Gastrocnemius medialis (tissue), 4 donors: ENCODE measurements around the gene TAF3. TPM values are rescaled to one million over a fixed set of nuclear protein-coding genes. Genes with fewer than 3 reads are reported as not detected.

Source experiments
- ATAC-seq, 2 donors: fragments of 150-250 bp; one replicate each; pipeline ENCODE4 v1.9.1; 2016
- DNase-seq, 2 donors: peaks; one replicate each; pipeline ENCODE4 v3.0.0-alpha.2; 2019
- H3K27ac ChIP-seq, 4 donors: fragments of 200-600 bp; sonication (generic); 1 replicate in 1 of 4; 2 replicates in 3 of 4; pipeline ENCODE4 v1.5.1; 2016 to 2018; ENCODE audit warnings: mild to moderate bottlenecking in 2 of 4, moderate library complexity in 1 of 4
- H3K27me3 ChIP-seq, 3 donors: fragments of 200-600 bp; sonication (generic) in 2 of 3; 1 replicate in 1 of 3; 2 replicates in 2 of 3; pipeline versions ENCODE4 v1.5.1 to v1.6.0; 2016 to 2019; ENCODE audit warnings: mild to moderate bottlenecking in 1 of 3, moderate library complexity in 1 of 3
- H3K36me3 ChIP-seq, 2 donors: fragments of 200-600 bp; sonication (generic) in 1 of 2; one replicate each; pipeline ENCODE4 v1.5.1; 2017 to 2018
- H3K4me1 ChIP-seq, 2 donors: fragments of 200-600 bp; sonication (generic) in 1 of 2; one replicate each; pipeline ENCODE4 v1.5.1; 2016 to 2017; ENCODE audit warnings: mild to moderate bottlenecking in 2 of 2
- H3K4me3 ChIP-seq, 4 donors: fragments of 200-600 bp; sonication (generic) in 3 of 4; 1 replicate in 1 of 4; 2 replicates in 3 of 4; pipeline ENCODE4 v1.5.1; 2016 to 2019; ENCODE audit warnings: mild to moderate bottlenecking in 2 of 4
- H3K9me3 ChIP-seq, 3 donors: fragments of 200-600 bp; sonication (generic) in 2 of 3; 1 replicate in 1 of 3; 2 replicates in 2 of 3; pipeline ENCODE4 v1.5.1; 2016 to 2019
- POLR2A ChIP-seq, 2 donors: fragments of 450-650 bp; IDR thresholded peaks; one replicate each; pipeline ENCODE4 v1.6.1; 2017; ENCODE audit warnings: antibody characterized with exemption in 2 of 2, mild to moderate bottlenecking in 2 of 2, moderate library complexity in 2 of 2
- in situ Hi-C, 4 donors: fragments of 200-750 bp; cut with MboI; loops; one replicate each; pipeline versions ENCODE4 v1.15.0 to v1.8.0; 2017; ENCODE audit warnings: low sequenced_read_pairs in 4 of 4
- intact Hi-C: fragments of 100-400 bp; cut with DNase I; formaldehyde crosslinking; loops from one replicate; pipeline ENCODE4 v1.15.1; 2023; ENCODE audit warnings: low total_unique reads
- total RNA-seq, 4 donors: library from RNA; depleted of rRNA; stranded (reverse); fragments of >200 nt; gene quantifications; one replicate each; pipeline versions ENCODE4 v1.1.0 to v1.2.3, GENCODE V29; 2016
- TF ChIP-seq, protein P1 (sequence below), 5 experiments: fragments of 450-650 bp in 3 of 5; fragments of 200-600 bp in 2 of 5; sonication (generic) in 2 of 5; IDR thresholded peaks in 4 of 5; conservative IDR thresholded peaks in 1 of 5; 1 replicate in 4 of 5; 2 replicates in 1 of 5; pipeline ENCODE4 v1.5.1; 2016 to 2019; ENCODE audit warnings: antibody characterized with exemption in 5 of 5, mild to moderate bottlenecking in 3 of 5, moderate library complexity in 3 of 5

TAF3 gene
- total RNA-seq, 4 donors from 2014 or later = 5.0 to 14.8 (median 9.6) TPM

- intact Hi-C loops (no loop called here), in situ Hi-C loops (no loop called here)
- TF ChIP-seq, protein P1, sequence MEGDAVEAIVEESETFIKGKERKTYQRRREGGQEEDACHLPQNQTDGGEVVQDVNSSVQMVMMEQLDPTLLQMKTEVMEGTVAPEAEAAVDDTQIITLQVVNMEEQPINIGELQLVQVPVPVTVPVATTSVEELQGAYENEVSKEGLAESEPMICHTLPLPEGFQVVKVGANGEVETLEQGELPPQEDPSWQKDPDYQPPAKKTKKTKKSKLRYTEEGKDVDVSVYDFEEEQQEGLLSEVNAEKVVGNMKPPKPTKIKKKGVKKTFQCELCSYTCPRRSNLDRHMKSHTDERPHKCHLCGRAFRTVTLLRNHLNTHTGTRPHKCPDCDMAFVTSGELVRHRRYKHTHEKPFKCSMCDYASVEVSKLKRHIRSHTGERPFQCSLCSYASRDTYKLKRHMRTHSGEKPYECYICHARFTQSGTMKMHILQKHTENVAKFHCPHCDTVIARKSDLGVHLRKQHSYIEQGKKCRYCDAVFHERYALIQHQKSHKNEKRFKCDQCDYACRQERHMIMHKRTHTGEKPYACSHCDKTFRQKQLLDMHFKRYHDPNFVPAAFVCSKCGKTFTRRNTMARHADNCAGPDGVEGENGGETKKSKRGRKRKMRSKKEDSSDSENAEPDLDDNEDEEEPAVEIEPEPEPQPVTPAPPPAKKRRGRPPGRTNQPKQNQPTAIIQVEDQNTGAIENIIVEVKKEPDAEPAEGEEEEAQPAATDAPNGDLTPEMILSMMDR (IDR thresholded peaks at IDR 0.05 in 4 of 5, conservative IDR thresholded peaks at IDR 0.05 in 1 of 5) = no peak
- TF ChIP-seq POLR2A (IDR thresholded peaks at IDR 0.05) = no peak
- Histone ChIP-seq H3K27me3 (no peaks in the 10 kb centered on the region), H3K36me3 (peaks cover 0 to 89% of the 10 kb centered on the region in 2 donors), H3K9me3 (no peaks in the 10 kb centered on the region), H3K4me1 (peaks cover 4 to 6% of the 10 kb centered on the region in 2 donors), H3K27ac (no peak overlapping the region), H3K4me3 (no peak overlapping the region)
- ATAC-seq (no peak), DNase-seq (no peak)
Observed at GRCh38 chr10:7802606-7803005, 15.7 kb upstream of the TAF3 start.

DNA sequence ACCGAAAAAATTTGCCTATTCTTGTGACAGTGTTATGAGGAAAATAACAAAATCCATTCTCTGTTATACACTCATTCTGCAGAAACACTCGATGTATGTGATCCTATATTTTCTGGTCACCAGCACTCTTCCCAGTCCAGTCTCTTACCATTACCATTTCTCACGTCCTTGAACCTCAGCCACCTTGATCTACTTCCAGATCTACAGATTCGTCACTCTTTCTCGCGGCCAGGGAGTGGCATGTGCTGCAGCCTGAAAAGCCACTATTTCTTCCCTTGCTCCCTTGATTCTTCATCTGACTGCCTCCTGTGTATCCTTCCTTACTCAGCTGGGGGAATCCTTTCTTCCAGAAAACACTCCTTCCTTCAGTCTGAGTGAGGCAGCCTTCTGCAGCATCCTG, 14.1 kb upstream of the TAF3 start:
- ATAC-seq (no peak), DNase-seq (no peak)
- in situ Hi-C loops = no loop called here
- H3K9me3 ChIP-seq = no peaks in the 10 kb centered on the region
- H3K4me1 ChIP-seq = no peaks in the 10 kb centered on the region
- TF ChIP-seq, protein P1 (IDR thresholded peaks at IDR 0.05 in 4 of 5, conservative IDR thresholded peaks at IDR 0.05 in 1 of 5) = no peak
- no peak for TF ChIP-seq POLR2A (IDR thresholded peaks at IDR 0.05)
- H3K27me3 ChIP-seq = no peaks in the 10 kb centered on the region
- H3K27ac ChIP-seq = no peak overlapping the region
- H3K4me3 ChIP-seq = no peak overlapping the region
- intact Hi-C loops = no loop called here
- peaks cover 0 to 91% of the 10 kb centered on the region in 2 donors for H3K36me3 ChIP-seq

DNA sequence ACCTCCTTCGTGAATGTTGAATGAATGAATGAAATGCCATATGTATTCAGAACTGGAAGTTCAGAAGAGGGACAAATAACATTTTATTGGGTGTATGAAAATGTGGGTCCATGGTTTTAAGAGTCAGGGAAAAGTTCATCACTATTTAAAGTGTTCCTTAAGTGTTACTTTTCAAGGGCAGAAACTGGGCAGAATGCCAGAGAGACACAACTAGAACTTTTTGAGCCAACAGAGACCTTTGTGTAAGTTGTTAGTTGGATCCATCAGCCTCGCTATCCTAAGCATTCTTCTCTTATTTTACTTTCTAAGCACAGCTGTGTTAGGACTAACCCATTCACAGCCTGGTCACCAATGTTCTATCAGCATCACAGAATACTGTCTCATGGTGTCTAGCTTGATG, 13.6 kb upstream of the TAF3 start:
- ATAC-seq = no peak
- H3K4me3 ChIP-seq = no peak overlapping the region
- no peaks in the 10 kb centered on the region for H3K27me3 ChIP-seq
- H3K4me1 ChIP-seq = no peaks in the 10 kb centered on the region
- peaks cover 0 to 85% of the 10 kb centered on the region in 2 donors for H3K36me3 ChIP-seq
- intact Hi-C loops (no loop called here), in situ Hi-C loops (no loop called here)
- no peaks in the 10 kb centered on the region for H3K9me3 ChIP-seq
- no peak for DNase-seq
- no peak overlapping the region for H3K27ac ChIP-seq
- TF ChIP-seq POLR2A (IDR thresholded peaks at IDR 0.05) = no peak
- TF ChIP-seq, protein P1 (IDR thresholded peaks at IDR 0.05 in 4 of 5, conservative IDR thresholded peaks at IDR 0.05 in 1 of 5) = no peak

GRCh38 chr10:7808686-7809267, 9.5 kb upstream of the TAF3 start:
- in situ Hi-C loops = no loop called here
- H3K9me3 ChIP-seq = no peaks in the 10 kb centered on the region
- DNase-seq (no peak), ATAC-seq (no peak)
- no peaks in the 10 kb centered on the region for H3K27me3 ChIP-seq
- intact Hi-C loops = no loop called here
- H3K36me3 ChIP-seq = peaks cover 0 to 47% of the 10 kb centered on the region in 2 donors
- H3K4me1 ChIP-seq = no peaks in the 10 kb centered on the region
- TF ChIP-seq, protein P1 (IDR thresholded peaks at IDR 0.05 in 4 of 5, conservative IDR thresholded peaks at IDR 0.05 in 1 of 5) = no peak
- TF ChIP-seq POLR2A (IDR thresholded peaks at IDR 0.05) = no peak
- H3K27ac ChIP-seq = no peak overlapping the region
- H3K4me3 ChIP-seq = no peak overlapping the region

- Histone ChIP-seq H3K27ac (no peak overlapping the region), H3K9me3 (no peaks in the 10 kb centered on the region), H3K36me3 (peaks cover 0 to 31% of the 10 kb centered on the region in 2 donors), H3K27me3 (no peaks in the 10 kb centered on the region), H3K4me1 (no peaks in the 10 kb centered on the region), H3K4me3 (no peak overlapping the region)
- in situ Hi-C loops (no loop called here), intact Hi-C loops (no loop called here)
- TF ChIP-seq, protein P1 (IDR thresholded peaks at IDR 0.05 in 4 of 5, conservative IDR thresholded peaks at IDR 0.05 in 1 of 5) = no peak
- no peak for TF ChIP-seq POLR2A (IDR thresholded peaks at IDR 0.05)
- DNase-seq (no peak), ATAC-seq (no peak)
Observed at GRCh38 chr10:7810443-7810842, 7.9 kb upstream of the TAF3 start.
